DND-41 (cell line): ENCODE results near the gene HLTF.
"Not testable (repeated sequence)": the region's sequence is repeated elsewhere in the genome, so short reads cannot be mapped to it uniquely, and the experiment has no call there.

Source experiments
- ATAC-seq: fragments of 200-7000 bp; cut with Tn5 transposase; 3 replicates; pipeline ENCODE4 v1.9.1; 2021; ENCODE audit warnings: low read depth; ENCODE audit not compliant: insufficient read depth
- DNase-seq: peaks from one replicate; pipeline ENCODE4 v3.0.0-alpha.2; 2020
- H2AFZ ChIP-seq: 2 replicates; pipeline ENCODE4 v1.6.0; 2012; ENCODE audit warnings: low read depth, low read length
- H3K27ac ChIP-seq: 2 replicates; pipeline ENCODE4 v1.5.1; 2012; ENCODE audit warnings: low read length, inconsistent platforms
- H3K27me3 ChIP-seq: fragments of 200-600 bp; sonication (generic); 2 replicates; pipeline ENCODE4 v1.6.0; 2012; ENCODE audit warnings: low read length, mild to moderate bottlenecking, inconsistent platforms; ENCODE audit not compliant: insufficient read depth, poor library complexity
- H3K36me3 ChIP-seq: 2 replicates; pipeline ENCODE4 v1.5.1; 2012; ENCODE audit warnings: low read length, inconsistent platforms; ENCODE audit not compliant: insufficient read depth
- H3K4me1 ChIP-seq: 2 replicates; pipeline ENCODE4 v1.5.1; 2012; ENCODE audit warnings: mild to moderate bottlenecking, low read length; ENCODE audit not compliant: insufficient read depth
- H3K4me2 ChIP-seq: 2 replicates; pipeline ENCODE4 v1.6.0; 2012; ENCODE audit warnings: mild to moderate bottlenecking, moderate library complexity, low read length, inconsistent platforms; ENCODE audit not compliant: insufficient read depth
- H3K4me3 ChIP-seq, 2 experiments: fragments of 200-600 bp in 1 of 2; shearing (Covaris generic) in 1 of 2; 2 replicates each; pipeline ENCODE4 v1.5.1; 2012 to 2016; ENCODE audit warnings: inconsistent platforms in 2 of 2, low read length in 2 of 2, mild to moderate bottlenecking in 2 of 2, low read depth in 1 of 2, moderate library complexity in 1 of 2
- H3K79me2 ChIP-seq: 2 replicates; pipeline ENCODE4 v1.6.0; 2012; ENCODE audit warnings: low read length, inconsistent platforms; ENCODE audit not compliant: insufficient read depth
- H3K9ac ChIP-seq: 2 replicates; pipeline ENCODE4 v1.6.0; 2012; ENCODE audit warnings: low read depth, mild to moderate bottlenecking, inconsistent platforms, low read length, moderate library complexity
- H3K9me3 ChIP-seq: 2 replicates; pipeline ENCODE4 v1.5.1; 2012; ENCODE audit warnings: low read length, moderate library complexity, mild to moderate bottlenecking, inconsistent platforms; ENCODE audit not compliant: insufficient read depth, severe bottlenecking
- H4K20me1 ChIP-seq: 2 replicates; pipeline ENCODE4 v1.6.0; 2012; ENCODE audit warnings: low read length; ENCODE audit not compliant: insufficient read depth
- CTCF ChIP-seq: IDR thresholded peaks from 2 replicates; pipeline ENCODE4 v1.5.1; 2012; ENCODE audit warnings: borderline replicate concordance, low read length, moderate library complexity, mild to moderate bottlenecking; ENCODE audit not compliant: poor library complexity, severe bottlenecking; ENCODE audit errors: extremely low read depth
- EZH2 ChIP-seq: IDR thresholded peaks from 3 replicates; pipeline ENCODE4 v1.6.1; 2012; ENCODE audit warnings: borderline replicate concordance, low read depth, mild to moderate bottlenecking, moderate library complexity, low read length, inconsistent platforms; ENCODE audit not compliant: severe bottlenecking

Gene HLTF

GRCh38 chr3:149114458-149114857, 28.1 kb upstream of the HLTF start:
- no peak overlapping the region for H3K4me3 ChIP-seq
- no peak for ATAC-seq
- no peak overlapping the region for H2AFZ ChIP-seq
- no peak overlapping the region for H3K9ac ChIP-seq
- H3K4me1 ChIP-seq: no peaks in the 10 kb centered on the region
- no peaks in the 10 kb centered on the region for H3K36me3 ChIP-seq
- no peaks in the 10 kb centered on the region for H3K79me2 ChIP-seq
- H3K4me2 ChIP-seq: no peak overlapping the region
- H3K27me3 ChIP-seq: no peaks in the 10 kb centered on the region
- H3K9me3 ChIP-seq: no peaks in the 10 kb centered on the region
- DNase-seq: no peak
- no peak for TF ChIP-seq EZH2
- no peak for TF ChIP-seq CTCF
- H4K20me1 ChIP-seq: no peaks in the 10 kb centered on the region
- H3K27ac ChIP-seq: no peak overlapping the region

GRCh38 chr3:149104484-149104883, 18.2 kb upstream of the HLTF start:
- H3K27me3 ChIP-seq: no peaks in the 10 kb centered on the region
- H3K9me3 ChIP-seq: peaks cover 4% of the 10 kb centered on the region
- H2AFZ ChIP-seq: no peak overlapping the region
- H3K4me3 ChIP-seq: no peak overlapping the region
- ATAC-seq (no peak), DNase-seq (no peak)
- no peak overlapping the region for H3K9ac ChIP-seq
- no peak for TF ChIP-seq CTCF
- TF ChIP-seq EZH2: no peak
- no peaks in the 10 kb centered on the region for H3K36me3 ChIP-seq
- H3K79me2 ChIP-seq: no peaks in the 10 kb centered on the region
- H3K4me2 ChIP-seq: no peak overlapping the region
- no peaks in the 10 kb centered on the region for H4K20me1 ChIP-seq
- no peak overlapping the region for H3K27ac ChIP-seq
- H3K4me1 ChIP-seq: no peaks in the 10 kb centered on the region

GRCh38 chr3:149101641-149102040, 15.3 kb upstream of the HLTF start:
- H3K79me2 ChIP-seq: no peaks in the 10 kb centered on the region
- H3K9me3 ChIP-seq: peaks cover 4% of the 10 kb centered on the region
- TF ChIP-seq EZH2 (no peak), CTCF (no peak)
- H3K4me2 ChIP-seq: no peak overlapping the region
- DNase-seq: no peak
- H3K4me1 ChIP-seq: no peaks in the 10 kb centered on the region
- H4K20me1 ChIP-seq: no peaks in the 10 kb centered on the region
- no peak overlapping the region for H3K9ac ChIP-seq
- no peak overlapping the region for H3K27ac ChIP-seq
- ATAC-seq: no peak
- no peak overlapping the region for H2AFZ ChIP-seq
- H3K36me3 ChIP-seq: no peaks in the 10 kb centered on the region
- no peak overlapping the region for H3K4me3 ChIP-seq
- H3K27me3 ChIP-seq: no peaks in the 10 kb centered on the region

- no peak overlapping the region for H2AFZ ChIP-seq
- TF ChIP-seq EZH2 (no peak), CTCF (no peak)
- no peaks in the 10 kb centered on the region for H3K36me3 ChIP-seq
These were observed 14.8 kb upstream of the HLTF start for GRCh38 chr3:149101154-149101553.

GRCh38 chr3:149097987-149098386, 11.7 kb upstream of the HLTF start:
- H3K9ac ChIP-seq, H3K9me3 ChIP-seq, H3K79me2 ChIP-seq, DNase-seq, H2AFZ ChIP-seq, ATAC-seq, H3K4me3 ChIP-seq, H3K27ac ChIP-seq, H3K36me3 ChIP-seq, H3K27me3 ChIP-seq, H4K20me1 ChIP-seq, H3K4me1 ChIP-seq, H3K4me2 ChIP-seq: not testable (repeated sequence)

More at GRCh38 chr3:149101154-149101553, 14.8 kb upstream of the HLTF start:
- Histone ChIP-seq H3K4me2 (no peak overlapping the region), H3K9ac (no peak overlapping the region), H3K27ac (no peak overlapping the region), H3K4me3 (no peak overlapping the region), H3K27me3 (no peaks in the 10 kb centered on the region), H3K4me1 (no peaks in the 10 kb centered on the region), H3K79me2 (no peaks in the 10 kb centered on the region), H4K20me1 (no peaks in the 10 kb centered on the region), H3K9me3 (peaks cover 4% of the 10 kb centered on the region)
- ATAC-seq: no peak
- no peak for DNase-seq
